Measurements from ENCODE around the gene PDE4B.

The PDE4B gene

DNA sequence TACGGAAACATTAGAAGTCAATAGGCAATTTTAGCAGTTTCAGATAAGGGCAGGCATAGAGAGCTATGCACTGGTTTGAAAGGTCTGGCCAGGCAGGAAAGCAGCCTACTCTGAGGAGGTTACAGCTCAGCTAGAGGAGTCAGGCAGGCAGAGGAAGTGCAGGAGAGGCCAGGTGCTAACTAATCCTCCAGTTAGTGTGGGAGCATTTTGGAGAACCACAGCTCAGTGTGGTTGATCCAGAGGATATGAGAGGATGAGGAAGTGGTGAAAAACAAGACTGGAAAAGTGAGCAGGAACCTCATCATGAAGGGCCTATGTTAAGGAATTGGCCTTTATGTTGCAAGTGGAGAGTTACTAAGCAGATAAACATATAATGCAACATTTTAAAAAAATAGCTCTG is 458.9 kb downstream of the PDE4B start:
- no peak for DNase-seq (ENCODE audit: low read depth in 1 of 2, low spot score in 1 of 2)

DNA sequence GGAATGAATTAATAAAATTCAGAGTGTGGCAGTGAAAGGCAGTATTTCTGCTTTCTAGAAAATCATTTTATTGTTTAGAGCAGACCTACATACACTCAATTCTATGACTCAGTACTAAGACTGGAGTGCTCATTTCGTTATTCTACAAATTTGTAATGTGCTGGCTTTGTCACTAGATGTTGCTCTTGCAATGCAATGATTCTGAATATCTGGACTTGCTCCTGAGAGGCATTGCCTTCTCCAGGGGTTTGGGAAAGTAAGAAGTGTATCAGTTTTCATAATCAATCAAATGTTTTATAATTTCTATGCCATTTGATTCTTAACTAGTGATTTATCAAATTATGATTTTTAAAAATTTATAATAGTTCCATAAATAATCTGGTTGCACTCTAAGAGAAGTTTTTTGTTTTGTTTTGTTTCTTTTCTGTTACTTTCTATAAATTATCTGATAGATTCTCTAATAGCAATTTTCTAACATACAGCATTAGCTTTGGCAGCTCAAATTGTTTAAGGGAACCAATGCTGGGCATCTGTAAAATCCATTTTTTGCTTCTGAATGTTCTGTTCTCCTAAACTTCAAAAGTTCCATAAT is 460.7 kb downstream of the PDE4B start:
- no peak for DNase-seq (ENCODE audit: low read depth in 1 of 2, low spot score in 1 of 2)

DNA sequence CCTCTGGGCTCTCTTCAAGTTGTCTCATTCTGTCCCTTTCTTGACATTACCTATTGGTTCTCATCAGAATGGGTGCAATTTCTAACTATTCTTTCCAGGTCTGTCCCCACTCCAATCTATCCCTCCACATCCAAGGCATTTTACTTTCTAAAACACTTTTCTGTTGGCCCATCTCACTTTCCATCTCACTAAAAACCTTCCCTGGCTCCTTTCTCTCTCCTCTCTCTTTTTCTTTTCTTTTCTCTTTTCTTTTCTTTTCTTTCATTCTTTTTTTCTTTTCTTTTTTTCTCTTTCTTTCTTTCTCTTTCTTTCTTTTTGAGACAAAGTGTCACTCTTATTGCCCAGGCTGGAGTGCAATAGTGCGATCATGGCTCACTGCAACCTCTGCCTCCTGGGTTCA is 462.1 kb downstream of the PDE4B start:
- DNase-seq (ENCODE audit: low read depth in 1 of 2, low spot score in 1 of 2) = no peak

DNA sequence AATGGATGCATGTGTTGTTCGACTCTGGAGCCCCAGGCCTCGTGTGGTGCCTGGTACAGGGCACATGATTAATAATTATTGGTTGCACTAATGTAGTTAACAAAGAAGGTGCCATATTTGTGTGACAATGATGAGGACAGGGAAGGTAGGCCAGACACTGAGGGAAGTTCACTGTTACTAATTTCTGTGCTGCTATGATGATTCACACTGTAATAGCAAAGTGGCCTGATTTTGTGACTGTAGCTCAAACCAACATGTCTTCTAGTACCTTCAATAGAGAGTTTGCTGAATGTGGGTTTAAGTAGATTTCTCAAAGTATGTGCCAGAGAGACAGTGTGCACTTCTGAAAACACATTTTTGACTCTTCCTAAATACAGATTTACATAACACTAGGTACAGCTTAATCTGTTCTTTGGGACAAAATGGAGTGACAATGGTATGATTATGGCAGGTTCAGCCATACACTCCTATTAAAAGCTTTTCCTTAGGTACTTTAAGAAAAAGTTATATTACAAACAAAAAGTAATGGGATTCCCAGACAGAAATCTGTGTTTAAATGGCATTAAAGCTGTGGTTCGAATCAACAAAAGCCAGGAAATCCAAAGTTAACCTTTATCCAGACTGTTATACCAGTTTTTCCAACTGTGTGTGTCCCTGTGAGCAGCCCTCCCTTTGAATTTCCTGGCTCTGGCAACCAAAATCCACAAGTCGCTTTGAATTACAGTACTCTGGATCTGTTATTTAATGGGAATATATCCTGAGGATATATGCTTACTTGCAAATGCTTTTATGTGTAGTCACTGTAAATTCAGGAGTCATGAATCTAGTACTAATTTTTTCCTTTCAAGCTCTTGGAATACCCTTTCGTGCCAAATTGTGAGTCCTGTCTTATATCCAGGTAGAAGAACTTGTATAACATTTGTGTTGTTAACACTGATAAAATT is 464.2 kb downstream of the PDE4B start:
- no peak for DNase-seq (ENCODE audit: low read depth in 1 of 2, low spot score in 1 of 2)

DNA sequence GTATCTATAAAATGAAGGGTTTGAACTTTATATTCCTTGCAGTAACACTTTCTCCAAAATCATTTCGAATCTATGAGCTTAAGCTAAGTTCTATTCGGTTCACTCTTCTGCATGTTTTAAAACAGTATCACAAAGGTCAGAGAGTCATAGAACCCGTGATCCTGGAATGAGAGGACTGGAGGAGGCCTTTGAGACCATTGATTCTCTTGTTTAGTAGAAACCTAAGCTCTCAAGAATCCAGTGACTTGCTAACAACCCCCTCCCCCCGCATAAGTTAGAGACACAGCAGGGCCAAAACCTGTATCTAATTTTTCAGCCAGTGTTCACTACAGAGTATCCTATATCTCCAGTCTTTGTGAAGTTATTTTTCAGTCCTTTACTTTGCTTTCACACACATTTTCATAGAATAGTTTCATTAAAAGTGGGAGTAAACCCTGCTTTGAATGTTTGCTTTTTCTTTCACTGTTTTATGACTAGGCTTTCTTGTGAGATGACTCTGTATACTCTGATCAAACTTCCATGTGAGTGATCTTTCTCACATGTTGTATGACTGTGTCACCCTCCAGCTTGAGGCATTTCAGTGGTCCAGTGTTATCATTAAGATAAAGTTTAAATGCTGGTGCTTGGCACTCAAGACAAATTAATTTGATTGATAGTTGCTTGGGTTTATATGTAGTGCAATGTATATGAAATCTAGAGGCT is 465.9 kb downstream of the PDE4B start:
- DNase-seq (ENCODE audit: low read depth in 1 of 2, low spot score in 1 of 2) = no peak

DNA sequence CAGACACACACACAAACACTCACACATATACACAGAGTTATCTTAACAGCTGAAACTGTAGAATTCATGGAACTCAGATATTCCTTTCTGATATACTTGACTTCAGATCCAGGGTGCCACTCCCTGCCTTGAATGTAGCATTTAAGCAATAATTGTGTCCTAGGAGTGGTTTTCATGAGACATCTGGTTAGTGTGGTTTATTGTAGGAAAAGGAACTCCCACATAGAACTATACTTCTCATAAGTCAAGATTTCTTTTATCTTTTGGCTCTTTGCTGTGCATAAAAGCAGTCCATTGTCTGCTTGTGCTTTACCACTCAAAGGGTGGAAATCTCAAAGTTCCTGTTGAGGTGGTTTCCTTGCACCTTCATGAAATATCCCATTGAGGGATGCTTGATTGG is 468.7 kb downstream of the PDE4B start:
- no peak for DNase-seq (ENCODE audit: low read depth in 1 of 2, low spot score in 1 of 2)

DNA sequence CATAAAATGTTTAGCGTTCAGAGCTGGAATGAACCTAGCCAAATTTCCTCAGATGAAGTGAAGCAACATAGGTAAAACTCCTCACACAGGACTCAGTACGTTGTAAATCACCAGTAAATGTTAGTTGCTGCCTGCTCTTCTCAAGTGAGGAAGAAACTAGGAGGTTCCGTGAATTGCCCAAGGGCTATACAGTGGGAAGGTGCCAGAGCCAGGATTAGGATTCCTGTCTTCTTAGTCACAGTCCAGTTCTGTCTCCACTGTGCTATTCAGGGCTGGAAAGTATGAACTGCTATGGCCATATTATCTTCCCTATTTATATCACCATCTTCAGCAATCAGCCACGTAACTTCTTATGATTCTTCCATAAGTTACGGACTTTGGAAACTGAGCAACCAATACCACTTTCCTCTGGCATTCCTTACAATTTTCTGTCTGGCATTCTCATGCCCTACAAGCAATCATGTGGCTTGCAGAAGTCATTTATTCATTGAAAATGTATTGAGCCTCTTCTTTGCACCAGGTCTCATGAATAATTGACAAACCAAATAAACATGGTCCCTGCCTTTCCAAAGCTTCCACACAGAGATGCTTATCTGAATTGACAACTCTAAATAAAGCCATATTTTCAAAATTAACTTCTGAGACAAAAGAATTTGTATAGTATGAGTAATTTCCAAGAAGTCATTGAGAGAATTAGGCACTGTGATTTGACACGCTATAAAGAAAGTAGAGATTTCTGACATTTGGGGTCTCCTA is 469.7 kb downstream of the PDE4B start:
- no peak for DNase-seq (ENCODE audit: low read depth in 1 of 2, low spot score in 1 of 2)

DNA sequence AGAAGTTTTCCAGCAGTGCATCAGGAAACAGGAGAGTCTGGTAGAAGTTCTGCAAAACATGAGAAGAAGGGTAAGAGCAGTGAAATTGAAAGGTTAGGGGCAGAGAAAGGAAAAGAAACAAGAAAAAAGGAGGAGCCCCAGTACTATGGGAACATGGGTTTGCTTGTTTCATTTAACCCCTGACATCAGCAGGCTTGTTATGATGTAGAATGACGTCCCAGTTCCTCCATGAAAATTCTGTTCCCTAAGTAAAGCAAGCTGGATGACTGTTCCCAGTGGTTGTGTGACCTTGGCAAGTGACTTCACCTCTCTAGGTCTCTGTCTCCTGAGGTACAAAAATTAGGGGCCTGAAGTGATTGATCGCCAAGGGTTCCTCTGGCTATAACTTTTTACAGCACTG is 472.6 kb downstream of the PDE4B start:
- no peak for DNase-seq (ENCODE audit: low read depth in 1 of 2, low spot score in 1 of 2)

DNA sequence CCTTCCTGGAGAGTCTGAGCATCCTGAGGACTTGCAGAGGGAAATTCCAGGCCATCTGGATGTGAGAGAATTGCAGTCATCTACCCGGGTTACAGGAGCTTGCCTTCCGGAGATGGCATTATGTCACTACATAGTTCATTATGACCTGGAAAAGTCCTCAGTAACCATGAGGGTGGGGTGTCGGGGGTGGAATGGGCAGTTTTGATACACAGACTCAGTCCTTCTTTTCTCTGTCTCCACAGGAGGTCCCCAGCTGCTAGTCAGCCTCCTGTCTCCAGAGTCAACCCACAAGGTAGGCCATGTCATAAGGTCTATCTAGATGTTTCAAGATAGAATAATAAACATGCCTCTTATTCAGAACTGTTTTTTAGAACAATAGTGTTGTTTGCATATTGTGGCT is 473.1 kb downstream of the PDE4B start:
- DNase-seq (ENCODE audit: low read depth in 1 of 2, low spot score in 1 of 2) = no peak

DNA sequence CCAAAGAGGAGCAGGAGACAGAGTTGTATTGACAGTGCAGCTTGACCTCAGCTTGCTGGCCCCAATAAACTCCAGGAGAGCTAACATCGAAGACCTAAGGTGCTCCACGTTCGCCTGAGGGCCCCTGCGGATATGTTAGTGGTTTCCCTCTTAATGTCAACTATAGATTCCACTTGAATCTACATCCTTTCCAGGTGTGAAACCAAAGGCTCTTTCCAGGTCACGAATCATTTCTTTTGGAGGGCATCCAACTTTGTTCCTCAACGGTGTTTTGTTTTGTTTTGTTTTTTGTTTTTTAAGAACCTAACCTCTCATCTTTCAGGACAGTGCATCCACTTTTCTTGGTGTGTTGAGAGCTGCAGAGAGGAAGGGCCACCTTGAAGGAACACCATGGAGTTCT is 473.7 kb downstream of the PDE4B start:
- no peak for DNase-seq (ENCODE audit: low read depth in 1 of 2, low spot score in 1 of 2)

DNA sequence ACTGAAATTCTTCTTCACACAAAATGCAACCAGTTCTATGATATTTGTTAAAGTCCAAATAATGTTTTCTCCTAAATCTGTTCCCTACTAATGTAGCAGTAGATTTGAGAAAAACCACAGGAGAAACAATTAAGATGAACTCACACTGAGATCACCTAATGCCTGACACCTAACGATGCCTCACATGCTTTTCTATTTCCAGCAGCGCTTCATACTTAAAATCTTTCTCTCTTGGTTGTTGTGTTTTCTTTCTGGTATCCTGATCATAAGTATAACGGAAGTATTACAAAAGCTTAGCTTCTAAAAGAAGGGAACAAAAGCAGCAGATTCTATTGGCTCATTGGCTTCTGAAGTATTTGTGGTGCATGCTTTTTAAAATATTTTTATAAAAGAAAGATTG is 474.1 kb downstream of the PDE4B start:
- DNase-seq (ENCODE audit: low read depth in 1 of 2, low spot score in 1 of 2) = no peak

DNA sequence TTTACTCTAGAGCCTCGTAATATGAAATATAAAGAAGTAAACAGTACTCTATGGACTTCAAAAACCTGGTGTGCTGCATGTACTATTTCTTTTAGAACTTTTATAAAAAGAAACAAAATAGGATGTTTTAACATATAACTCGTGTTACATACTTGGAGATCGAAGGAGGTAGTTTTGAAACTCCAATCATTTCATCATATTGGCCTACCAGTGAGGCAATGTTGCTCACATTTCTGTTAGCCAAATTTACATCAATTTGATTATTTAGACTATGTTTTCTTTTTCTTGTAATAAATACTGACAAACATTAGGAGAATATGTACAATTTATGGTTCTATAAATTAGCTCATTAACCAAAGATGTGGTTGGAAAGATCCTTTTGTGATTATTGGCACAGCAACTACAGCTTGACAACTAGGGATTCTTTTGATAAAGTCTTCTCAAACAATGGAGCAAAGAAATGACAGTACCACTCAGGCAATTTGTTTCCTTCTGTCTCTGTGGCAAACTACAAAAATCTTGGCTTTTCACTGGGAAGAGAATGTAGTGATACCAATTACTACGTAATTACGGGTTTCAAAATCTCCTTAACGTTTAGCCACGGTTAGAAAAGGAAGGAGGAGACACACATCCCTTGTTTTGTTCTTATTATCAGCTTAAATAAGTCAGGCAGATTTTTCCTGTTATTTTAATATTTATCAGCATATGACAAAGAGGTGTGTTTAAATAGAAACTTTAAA is 474.7 kb downstream of the PDE4B start:
- DNase-seq (ENCODE audit: low read depth in 1 of 2, low spot score in 1 of 2) = no peak

DNA sequence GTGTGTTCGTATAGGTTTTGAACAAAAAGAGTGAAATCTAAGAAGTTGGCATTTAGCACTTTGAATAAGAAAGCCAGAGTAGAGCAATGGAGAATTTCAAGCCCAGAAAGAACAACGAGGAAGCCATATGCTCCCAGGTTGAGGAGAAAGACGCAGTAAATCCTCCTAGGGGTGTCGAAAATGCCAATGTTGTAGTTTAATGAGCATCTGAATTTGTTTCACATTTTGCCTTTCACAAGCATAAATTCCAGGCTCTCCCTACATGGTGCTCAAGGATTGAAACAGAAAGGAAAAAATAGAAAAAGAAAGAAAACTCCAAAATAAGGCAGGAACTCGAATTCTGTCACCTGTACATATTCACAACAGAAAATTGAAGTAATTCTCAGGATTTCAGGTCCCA is 476.5 kb downstream of the PDE4B start:
- no peak for DNase-seq (ENCODE audit: low read depth in 1 of 2, low spot score in 1 of 2)

DNA sequence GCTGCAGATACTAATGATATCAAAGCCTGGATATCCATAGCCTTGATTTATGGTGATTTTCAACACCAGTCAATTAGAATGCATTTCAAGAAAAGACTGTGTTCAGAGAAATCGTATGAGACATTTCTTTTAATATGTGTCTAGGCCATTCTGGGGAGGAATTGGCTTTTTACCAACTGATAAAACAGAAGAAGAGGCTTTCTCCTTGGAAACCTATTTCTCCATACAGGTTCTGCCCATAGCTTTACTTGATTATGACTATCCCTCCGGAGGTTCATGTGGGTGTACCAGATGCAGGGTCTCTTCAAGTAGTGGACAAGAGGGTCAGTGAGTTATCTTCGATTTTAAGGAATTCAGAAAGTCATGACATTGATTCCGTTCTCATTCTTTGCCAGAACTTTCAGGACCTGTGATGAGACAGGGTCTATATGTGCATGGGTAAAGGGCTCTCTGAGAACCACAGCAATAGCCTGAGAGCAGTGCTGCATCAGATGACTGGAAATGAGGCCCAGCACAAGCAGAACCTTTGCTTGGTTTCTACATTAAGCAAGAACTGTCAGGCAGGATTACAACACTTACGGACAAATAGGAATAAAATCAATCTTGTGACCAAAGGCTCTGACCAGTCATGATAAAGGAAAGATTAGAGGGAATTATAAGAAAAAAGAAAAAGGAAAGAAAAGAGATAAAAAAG is 477.6 kb downstream of the PDE4B start:
- DNase-seq (ENCODE audit: low read depth in 1 of 2, low spot score in 1 of 2) = no peak

DNA sequence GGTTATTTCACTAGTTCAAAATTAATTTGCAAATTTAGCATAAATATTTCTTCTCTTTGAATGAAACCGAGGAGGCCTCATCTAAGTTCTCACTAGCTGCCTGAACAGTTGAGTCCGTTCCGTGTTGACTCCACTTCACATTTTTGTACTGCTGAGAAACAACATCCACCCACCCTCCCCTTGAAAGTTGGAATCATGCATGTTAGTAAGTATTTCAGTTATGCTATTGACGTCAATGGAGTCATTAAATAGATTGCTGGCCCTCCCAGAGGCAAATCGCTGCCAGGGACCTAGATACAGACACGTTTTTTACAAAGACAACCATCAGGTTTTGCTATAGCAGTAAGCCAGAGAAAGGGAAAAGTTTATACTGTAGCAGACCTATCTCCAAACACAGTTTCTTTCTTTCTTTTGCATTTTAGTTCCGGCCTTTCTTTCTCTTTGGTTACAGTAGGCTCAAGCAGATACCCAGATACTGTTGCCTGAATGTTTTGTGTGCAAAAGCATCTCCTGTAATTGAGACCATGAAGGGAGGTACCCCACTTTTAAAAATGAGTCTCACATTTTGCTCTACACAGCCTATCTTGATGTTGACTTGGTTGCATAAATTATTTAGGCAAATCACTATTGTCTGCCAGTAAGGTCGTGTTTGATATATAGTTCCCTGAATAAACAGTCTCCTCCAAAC is 478.7 kb downstream of the PDE4B start:
- DNase-seq (ENCODE audit: low read depth in 1 of 2, low spot score in 1 of 2) = no peak

DNA sequence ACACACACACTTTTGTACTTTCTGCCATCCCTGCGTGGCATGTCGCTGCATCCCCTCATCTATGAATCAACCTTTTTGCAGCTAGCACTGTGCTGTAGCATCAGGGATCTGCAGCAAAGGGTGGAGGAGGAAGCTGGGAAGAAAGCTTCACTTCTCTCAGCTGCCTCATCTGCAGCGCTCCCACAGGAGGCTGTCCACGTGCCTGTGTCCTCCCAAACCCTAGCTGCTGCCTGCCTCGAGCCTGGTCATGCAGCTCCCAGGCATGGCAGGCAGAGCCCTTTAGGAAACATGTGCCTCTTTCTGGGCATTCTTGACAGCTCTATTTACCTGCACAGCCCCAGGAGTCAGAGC is 479.2 kb downstream of the PDE4B start:
- DNase-seq (ENCODE audit: low read depth in 1 of 2, low spot score in 1 of 2) = no peak

DNA sequence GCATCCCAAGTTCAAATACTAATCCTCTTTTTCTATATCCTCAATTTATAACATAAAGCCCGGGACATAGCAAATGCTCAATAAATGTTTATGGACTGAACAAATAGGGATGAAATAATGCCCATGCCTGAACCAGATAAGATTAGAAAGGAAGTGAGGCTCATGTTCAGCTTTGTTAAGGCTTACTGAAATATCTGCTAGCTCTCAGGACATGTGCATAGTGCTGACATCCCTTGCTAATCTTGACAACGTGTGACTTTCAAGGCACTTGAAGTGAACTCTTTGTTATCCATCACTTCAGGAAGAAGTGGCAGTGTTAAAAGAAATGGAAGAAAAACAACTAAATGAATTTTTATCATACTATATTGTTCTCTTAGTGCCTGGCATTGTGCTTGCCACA is 481.0 kb downstream of the PDE4B start:
- no peak for DNase-seq (ENCODE audit: low read depth in 1 of 2, low spot score in 1 of 2)

DNA sequence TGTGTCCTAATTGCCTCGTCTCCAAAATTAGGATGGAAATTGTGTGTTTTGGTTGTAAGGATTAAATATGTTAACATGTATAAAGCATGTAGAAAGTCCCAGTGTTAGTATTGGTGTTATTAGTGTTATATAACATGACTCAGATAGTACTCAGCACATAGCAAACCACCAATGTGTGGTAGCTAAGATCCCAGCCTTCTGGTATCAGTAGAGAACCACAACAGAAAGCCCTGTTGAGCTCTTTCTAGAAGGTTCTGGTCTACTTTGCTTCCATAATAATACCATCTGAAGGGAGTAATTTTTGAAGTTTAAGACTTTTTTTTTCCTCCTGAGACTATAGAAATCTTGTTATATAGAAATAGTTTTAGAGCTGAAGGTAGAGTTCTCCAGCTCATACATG is 481.9 kb downstream of the PDE4B start:
- no peak for DNase-seq (ENCODE audit: low read depth in 1 of 2, low spot score in 1 of 2)

DNA sequence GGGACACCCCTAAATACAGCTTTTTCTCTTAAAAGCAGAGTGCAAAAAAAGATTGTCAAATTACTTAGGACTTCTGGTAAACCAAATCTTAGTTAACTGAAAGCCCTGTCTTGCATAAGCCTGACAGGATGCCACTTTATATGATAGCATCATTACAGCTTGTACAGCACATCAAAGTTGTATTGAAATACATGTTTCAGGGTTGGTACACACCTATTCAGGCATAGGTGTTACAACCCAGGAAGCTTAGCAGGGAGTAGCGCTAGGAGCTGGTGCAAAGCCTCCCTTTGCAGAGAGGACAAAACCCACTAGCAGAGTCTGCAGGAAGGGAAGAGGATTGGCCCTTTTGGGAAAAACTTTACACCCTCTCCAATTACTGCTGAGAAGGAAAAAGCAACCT is 482.4 kb downstream of the PDE4B start:
- DNase-seq (ENCODE audit: low read depth in 1 of 2, low spot score in 1 of 2) = no peak

DNA sequence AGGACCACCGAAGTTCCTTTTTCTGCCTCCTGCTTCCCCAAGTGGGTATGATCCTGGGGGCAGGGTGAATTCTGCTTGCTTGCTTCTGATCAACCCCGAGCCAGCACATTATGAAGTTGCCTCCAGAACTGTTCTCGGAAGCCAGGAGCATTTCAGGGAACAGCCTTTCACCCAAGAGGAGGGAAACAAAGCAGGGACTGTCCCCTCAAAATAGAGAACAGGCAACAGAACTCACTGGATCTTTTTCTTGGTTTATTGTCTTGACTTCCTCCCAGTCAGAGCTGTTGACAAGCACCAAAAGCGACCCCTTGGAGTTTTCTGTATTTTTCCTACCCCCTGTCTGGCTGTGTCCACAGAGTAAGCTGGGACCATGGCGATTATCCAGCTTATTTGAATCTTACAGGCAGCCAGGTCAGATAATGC is 482.9 kb downstream of the PDE4B start:
- no peak for DNase-seq (ENCODE audit: low read depth in 1 of 2, low spot score in 1 of 2)

Measured in activated T-helper 1 cell treated with anti-CD3 and anti-CD28 coated beads, Interleukin-2, amount 50 U/mL, for 16 hours (primary cell).